GM12878 (cell line): Measurements from ENCODE around the gene CNTN6. TPM values are rescaled to one million over a fixed set of nuclear protein-coding genes. Genes with fewer than 3 reads are reported as not detected.
A peak's percentile ranks its signal among the peaks of the same experiment; 100 is the strongest.
"Not testable (repeated sequence)": the region's sequence is repeated elsewhere in the genome, so short reads cannot be mapped to it uniquely, and the experiment has no call there.

ENCODE experiments used
- ATAC-seq: fragments of 200-7000 bp; cut with Tn5 transposase; 3 replicates; pipeline ENCODE4 v1.9.1; 2020; ENCODE audit warnings: mild to moderate bottlenecking, moderate library complexity
- BruUV-seq: library from RNA; stranded (reverse); fragments of 400-500 nt; replicated peaks from 2 replicates; lab custom pipeline; 2021; lab: Mats Ljungman, UMichigan
- CTCF ChIA-PET: fragments of 300-600 bp; sonication (Branson Sonifier 250); formaldehyde crosslinking; extraction: SDS; loops from one replicate; lab custom pipeline; 2021; ENCODE audit warnings: inconsistent platforms; lab: Yijun Ruan, JAX
- POLR2A ChIA-PET: fragments of 350-600 bp; formaldehyde crosslinking; extraction: SDS; loops from one replicate; lab custom pipeline; 2021; ENCODE audit warnings: inconsistent platforms; lab: Charles Lee
- RAD21 ChIA-PET: fragments of 300-600 bp; sonication (Branson Sonifier 250); formaldehyde crosslinking; loops from one replicate; lab custom pipeline; 2023; ENCODE audit warnings: antibody characterized with exemption; ENCODE audit not compliant: unreplicated experiment; lab: Charles Lee
- SMC1A ChIA-PET: fragments of 300-600 bp; sonication (Branson Sonifier 250); formaldehyde crosslinking; loops from one replicate; lab custom pipeline; 2023; ENCODE audit not compliant: unreplicated experiment, uncharacterized antibody; lab: Charles Lee
- DNase-seq: peaks from one replicate; pipeline ENCODE4 v3.0.0-alpha.2; 2011; ENCODE audit warnings: low read depth, low spot score
- FAIRE-seq: peaks from 3 replicates; lab custom pipeline; 2011; peaks lifted over from hg19 to GRCh38; lab: Jason Lieb, UNC
- H2AFZ ChIP-seq: 2 replicates; pipeline ENCODE4 v1.6.0; 2011; ENCODE audit warnings: low read depth, low read length, control low read depth; ENCODE audit not compliant: control insufficient read depth
- H3K27ac ChIP-seq: 2 replicates; pipeline ENCODE4 v1.5.1; 2011; ENCODE audit warnings: control low read depth; ENCODE audit not compliant: control insufficient read depth, insufficient read depth
- H3K27me3 ChIP-seq, 2 experiments: replicated peaks in 1 of 2; 2 replicates each; pipeline versions ENCODE4 v1.6.0 to v1.6.1; 2011; ENCODE audit warnings: low read length in 1 of 2; ENCODE audit not compliant: control insufficient read depth in 2 of 2, insufficient read depth in 2 of 2
- H3K36me3 ChIP-seq, 2 experiments: 2 replicates each; pipeline ENCODE4 v1.5.1; 2011; ENCODE audit warnings: low read length in 1 of 2; ENCODE audit not compliant: control insufficient read depth in 2 of 2, insufficient read depth in 2 of 2
- H3K4me1 ChIP-seq: 2 replicates; pipeline ENCODE4 v1.6.1; 2011; ENCODE audit warnings: mild to moderate bottlenecking, low read length, moderate library complexity, mixed read lengths; ENCODE audit not compliant: control insufficient read depth, insufficient read depth
- H3K4me2 ChIP-seq: 2 replicates; pipeline ENCODE4 v1.6.0; 2011; ENCODE audit warnings: control low read depth; ENCODE audit not compliant: control insufficient read depth, insufficient read depth
- H3K4me3 ChIP-seq: fragments of 200-600 bp; sonication (generic); 2 replicates; pipeline ENCODE4 v1.5.1; 2016
- H3K79me2 ChIP-seq: 2 replicates; pipeline ENCODE4 v1.6.0; 2011; ENCODE audit warnings: low read length; ENCODE audit not compliant: control insufficient read depth, insufficient read depth
- H3K9ac ChIP-seq: 2 replicates; pipeline ENCODE4 v1.8.0; 2011; ENCODE audit warnings: low read length, control low read depth, mixed read lengths; ENCODE audit not compliant: control insufficient read depth, insufficient read depth
- H3K9me3 ChIP-seq: replicated peaks from 3 replicates; pipeline ENCODE4 v1.5.1; 2011; ENCODE audit warnings: mild to moderate bottlenecking, low read length; ENCODE audit not compliant: control insufficient read depth, insufficient read depth
- H4K20me1 ChIP-seq: 2 replicates; pipeline ENCODE4 v1.6.0; 2011; ENCODE audit not compliant: control insufficient read depth, insufficient read depth
- ATF7 ChIP-seq: fragments of 450-650 bp; IDR thresholded peaks from 2 replicates; pipeline ENCODE4 v1.6.1; 2016; ENCODE audit warnings: low read depth, mild to moderate bottlenecking
- BHLHE40 ChIP-seq, 2 experiments: fragments of 450-650 bp in 1 of 2; IDR thresholded peaks; 2 replicates each; pipeline ENCODE4 v1.6.1; 2011 to 2017; ENCODE audit warnings: low read depth in 2 of 2, borderline replicate concordance in 1 of 2, improper control_type of control experiment in 1 of 2, low read length in 1 of 2, mild to moderate bottlenecking in 1 of 2
- EED ChIP-seq: sonication (generic); IDR thresholded peaks from 2 replicates; pipeline ENCODE4 v1.6.1; 2016; ENCODE audit warnings: antibody characterized with exemption, low read depth
- ETV6 ChIP-seq, 2 experiments: fragments of 450-650 bp in 1 of 2; IDR thresholded peaks in 1 of 2; conservative IDR thresholded peaks in 1 of 2; 2 replicates each; pipeline ENCODE4 v1.6.1; 2014; ENCODE audit warnings: antibody characterized with exemption in 1 of 2, borderline replicate concordance in 1 of 2, low read depth in 1 of 2, mild to moderate bottlenecking in 1 of 2, moderate library complexity in 1 of 2
- KDM1A ChIP-seq: fragments of 200-600 bp; sonication (generic); IDR thresholded peaks from 2 replicates; pipeline ENCODE4 v1.6.1; 2016; ENCODE audit warnings: borderline replicate concordance
- TARDBP ChIP-seq: IDR thresholded peaks from 2 replicates; pipeline ENCODE4 v1.6.1; 2016; ENCODE audit warnings: borderline replicate concordance
- WGBS: methylation state at CpG from one replicate; pipeline ENCODE4 v1.1.6; 2016; ENCODE audit warnings: low lambda C conversion rate; ENCODE audit not compliant: insufficient replicate concordance, insufficient coverage; ENCODE audit errors: missing lambda C conversion rate; 5-methylcytosine and 5-hydroxymethylcytosine counted together
- in situ Hi-C: fragments of 300-500 bp; cut with MboI; formaldehyde crosslinking; loops from 9 replicates; pipeline ENCODE4 v1.14.3; 2018; ENCODE audit warnings: mixed read lengths
- intact Hi-C: fragments of 100-400 bp; cut with micrococcal nuclease; formaldehyde crosslinking; loops from one replicate; pipeline ENCODE4 v1.14.2; 2022; ENCODE audit not compliant: unreplicated experiment
- polyA plus RNA-seq, 11 experiments: library from polyadenylated mRNA; depleted of rRNA in 4 of 11; unstranded in 6 of 11; stranded (reverse) in 5 of 11; fragments of >200 nt; fragmentation: Nextera tagmentation in 4 of 11; fragmentation: Illumina TruSeq in 1 of 11; extraction: Ambion mirVana in 4 of 11; extraction: Trizol in 1 of 11; gene quantifications; 1 replicate in 1 of 11; 2 replicates in 10 of 11; pipeline versions ENCODE4 v1.2.1 to v1.2.3, GENCODE V29; 2011 to 2016; ENCODE audit warnings: inconsistent platforms in 2 of 11, missing spikeins in 2 of 11, low read depth in 1 of 11
- total RNA-seq, 4 experiments: library from RNA; depleted of rRNA in 3 of 4; stranded (reverse); fragments of >200 nt in 3 of 4; fragmentation: Illumina TruSeq in 1 of 4; extraction: Trizol in 1 of 4; gene quantifications; 2 replicates each; pipeline versions ENCODE4 v1.2.1 to v1.2.3, GENCODE V29; 2013 to 2021

CNTN6 gene
- total and polyA plus RNA-seq, 10 of the 15 experiments (the other 5 are each of a cell fraction or from before 2014, with no cell fraction given), result not detected

DNA sequence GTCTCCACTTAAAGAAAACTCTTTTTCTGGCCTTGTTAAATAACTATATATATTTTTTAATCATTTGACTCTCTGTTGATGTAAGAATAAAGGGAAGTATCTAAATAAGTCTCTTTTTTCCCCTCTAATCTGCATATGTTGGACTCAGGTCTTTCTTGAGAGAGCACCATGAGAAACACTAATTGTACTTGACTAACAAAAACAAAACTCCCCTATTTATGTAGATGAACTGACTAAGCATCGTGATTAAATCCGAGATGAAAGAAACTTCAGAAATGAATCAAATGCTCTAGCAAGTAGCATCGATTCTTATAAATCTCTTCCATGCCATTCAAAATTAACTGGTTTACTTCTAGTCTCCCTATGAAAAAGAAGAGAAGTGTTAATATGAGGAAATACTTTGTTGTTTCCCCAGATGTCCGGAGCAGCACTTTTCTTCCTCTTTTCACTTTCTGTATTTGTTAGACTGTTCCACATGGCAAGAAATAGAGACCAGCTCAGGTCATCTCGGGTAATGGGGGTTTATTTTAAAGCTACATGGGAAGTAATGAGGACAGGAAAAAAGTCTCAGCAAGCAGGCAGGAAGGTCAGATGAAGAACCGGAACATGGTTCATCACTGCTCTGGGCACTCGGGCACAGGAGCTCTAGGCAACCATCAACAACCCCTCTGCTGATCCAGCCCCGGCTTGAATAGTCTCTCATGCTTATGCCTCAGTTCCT is 288.3 kb downstream of the CNTN6 start:
- ChIA-PET CTCF (no interaction called here), POLR2A (no interaction called here)
- Histone ChIP-seq H3K9ac (no peak overlapping the region), H3K4me3 (no peak overlapping the region), H4K20me1 (no peaks in the 10 kb centered on the region), H3K4me2 (peak overlapping the region; percentile 3), H3K4me1 (no peaks in the 10 kb centered on the region), H2AFZ (peak overlapping the region; percentile 44; the same call in 1 of the 2 replicates), H3K27me3 (no peaks in the 10 kb centered on the region), H3K27ac (peak overlapping the region; percentile 2; the same call in 1 of the 2 replicates)
- DNase-seq (no peak), FAIRE-seq (no peak)
- in situ Hi-C loops, result no loop called here
- TF ChIP-seq EED (no peak), ATF7 (0 out of 2 replicates have a peak, but pooled peaks have one; percentile 22), BHLHE40 (IDR thresholded peaks at IDR 0.05; ENCODE audit: borderline replicate concordance in 1 of 2, low read depth in 2 of 2, low read length in 1 of 2) (no peak), ETV6 (conservative IDR thresholded peaks at IDR 0.05 in 1 of 2, IDR thresholded peaks at IDR 0.05 in 1 of 2; ENCODE audit: borderline replicate concordance in 1 of 2, low read depth in 1 of 2) (0 out of 4 replicates have a peak, but pooled peaks of 1 of the 2 experiments have one; percentile 14)
- TF ChIP-seq, all 136 proteins: peak for 2
- no peaks in the 10 kb centered on the region for H3K79me2 ChIP-seq
- no peaks in the 10 kb centered on the region for H3K36me3 ChIP-seq
- RAD21 ChIA-PET, result no interaction called here
- intact Hi-C loops, result no loop called here
- SMC1A ChIA-PET, result no interaction called here
- ATAC-seq, result peak; percentile 91
- no peaks in the 10 kb centered on the region for H3K9me3 ChIP-seq
- 3% methylated on average over 8 of the region's 8 CpGs for WGBS
- BruUV-seq, result no TSS peak

DNA sequence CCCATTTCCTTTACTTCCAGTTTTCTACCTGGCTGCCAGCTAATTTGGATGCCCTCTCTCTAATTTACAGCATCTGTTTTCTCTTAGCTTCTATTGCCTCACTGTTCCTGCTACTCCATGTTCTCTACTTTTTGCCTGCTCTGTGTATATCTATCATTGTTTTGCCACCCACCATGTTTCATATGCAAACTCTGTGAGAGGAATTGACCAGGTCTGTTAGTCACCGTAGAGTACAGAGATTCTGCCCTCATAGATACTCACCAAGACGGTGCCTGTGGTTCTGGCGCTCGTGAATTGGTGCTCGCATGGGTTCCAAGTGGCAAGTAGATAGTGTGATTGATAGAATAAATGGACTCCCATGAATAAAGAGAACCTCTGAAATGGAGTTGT is 288.8 kb downstream of the CNTN6 start:
- in situ Hi-C loops, result no loop called here
- Histone ChIP-seq H3K4me3 (no peak overlapping the region), H4K20me1 (no peaks in the 10 kb centered on the region), H3K27me3 (no peaks in the 10 kb centered on the region), H3K4me2 (peak overlapping the region; percentile 3; the same call in 1 of the 2 replicates), H3K79me2 (no peaks in the 10 kb centered on the region), H3K36me3 (no peaks in the 10 kb centered on the region), H3K9me3 (no peaks in the 10 kb centered on the region), H3K27ac (no peak overlapping the region), H3K9ac (no peak overlapping the region), H3K4me1 (no peaks in the 10 kb centered on the region), H2AFZ (no peak overlapping the region; the same call in 1 of the 2 replicates)
- 0% methylated on average over 5 of the region's 5 CpGs for WGBS
- DNase-seq (no peak), ATAC-seq (peak; percentile 52), FAIRE-seq (no peak)
- TF ChIP-seq KDM1A, result no peak
- no peak for TF ChIP-seq TARDBP
- POLR2A ChIA-PET, result no interaction called here
- no TSS peak for BruUV-seq
- CTCF ChIA-PET, result no interaction called here
- intact Hi-C loops, result no loop called here
- SMC1A ChIA-PET, result no interaction called here
- RAD21 ChIA-PET, result no interaction called here

DNA sequence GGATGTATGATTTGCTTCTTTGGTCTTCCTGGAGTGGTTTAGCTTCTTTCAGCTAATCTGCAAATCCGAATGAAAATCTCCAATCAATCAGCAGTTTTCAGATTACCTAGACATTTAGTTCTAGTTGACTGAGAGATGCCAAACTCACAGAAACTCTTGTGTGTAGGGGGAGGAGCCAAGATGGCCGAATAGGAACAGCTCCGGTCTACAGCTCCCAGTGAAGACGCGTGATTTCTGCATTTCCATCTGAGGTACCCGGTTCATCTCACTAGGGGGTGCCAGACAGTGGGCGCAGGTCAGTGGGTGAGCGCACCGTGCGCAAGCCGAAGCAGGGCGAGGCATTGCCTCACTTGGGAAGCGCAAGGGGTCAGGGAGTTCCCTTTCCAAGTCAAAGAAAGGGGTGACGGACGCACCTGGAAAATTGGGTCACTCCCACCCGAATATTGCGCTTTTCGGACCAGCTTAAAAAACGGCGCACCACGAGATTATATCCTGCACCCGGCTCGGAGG is 294.6 kb downstream of the CNTN6 start:
- SMC1A ChIA-PET, BruUV-seq, intact Hi-C loops, RAD21 ChIA-PET, H3K27ac ChIP-seq, H2AFZ ChIP-seq, DNase-seq, FAIRE-seq, ATAC-seq, H3K9me3 ChIP-seq, in situ Hi-C loops, H3K4me2 ChIP-seq, CTCF ChIA-PET, H3K4me3 ChIP-seq, H3K79me2 ChIP-seq, H4K20me1 ChIP-seq, H3K4me1 ChIP-seq, POLR2A ChIA-PET, H3K27me3 ChIP-seq, H3K36me3 ChIP-seq, H3K9ac ChIP-seq: not testable (repeated sequence)
- WGBS, result 70% methylated on average over 19 of the region's 23 CpGs
